HCT116 (cell line): Measurements from ENCODE around the gene AGBL3. TPM values are rescaled to one million over a fixed set of nuclear protein-coding genes. Genes with fewer than 3 reads are reported as not detected.

Source experiments
- ATAC-seq: fragments of 200-7000 bp; cut with Tn5 transposase; 2 replicates; pipeline ENCODE4 v1.9.1; 2020; ENCODE audit warnings: mild to moderate bottlenecking, moderate library complexity
- BruUV-seq: library from RNA; stranded (reverse); fragments of 400-500 nt; replicated peaks from 2 replicates; lab custom pipeline; 2021; lab: Mats Ljungman, UMichigan
- CTCF ChIA-PET: fragments of 300-600 bp; sonication (Branson Sonifier 250); formaldehyde crosslinking; loops from one replicate; lab custom pipeline; 2021; ENCODE audit warnings: antibody characterized with exemption; lab: Charles Lee
- POLR2A ChIA-PET: fragments of 300-600, 350-600 bp; sonication (Branson Sonifier 250); formaldehyde crosslinking; loops from one replicate; lab custom pipeline; 2021; ENCODE audit warnings: antibody characterized with exemption; lab: Charles Lee
- RAD21 ChIA-PET, 2 experiments: fragments of 300-600 bp; sonication (Branson Sonifier 250); formaldehyde crosslinking; loops; one replicate each; lab custom pipeline; 2023; ENCODE audit warnings: low total read pairs in 2 of 2; ENCODE audit not compliant: uncharacterized antibody in 2 of 2, unreplicated experiment in 2 of 2, low non-redundant PET in 1 of 2; lab: Charles Lee
- DNase-seq: peaks from one replicate; pipeline ENCODE4 v3.0.0-alpha.2; 2010; ENCODE audit warnings: low read depth, low spot score
- H2AFZ ChIP-seq: fragments of 200-600 bp; shearing (Covaris generic), sonication (generic); 2 replicates; pipeline ENCODE4 v1.6.1; 2017; ENCODE audit warnings: low read depth, mixed run types, mixed read lengths, antibody characterized with exemption, low read length; ENCODE audit not compliant: poor library complexity, severe bottlenecking
- H3K27ac ChIP-seq: 2 replicates; pipeline ENCODE4 v1.5.1; 2012; ENCODE audit warnings: low read depth, low read length
- H3K27me3 ChIP-seq: fragments of 200-600 bp; sonication (generic); 2 replicates; pipeline ENCODE4 v1.6.1; 2016; ENCODE audit warnings: mixed run types, low read length, mixed read lengths; ENCODE audit not compliant: insufficient read depth
- H3K36me3 ChIP-seq, 2 experiments: fragments of 200-500 bp in 1 of 2; fragments of 200-600 bp in 1 of 2; sonication (Bioruptor generic) in 1 of 2; sonication (generic) in 1 of 2; 2 replicates each; pipeline versions ENCODE4 v1.5.1 to v1.6.1; 2014 to 2016; ENCODE audit warnings: low read length in 2 of 2, inconsistent platforms in 1 of 2, mixed read lengths in 1 of 2, mixed run types in 1 of 2; ENCODE audit not compliant: insufficient read depth in 2 of 2, control insufficient read depth in 1 of 2
- H3K4me1 ChIP-seq, 2 experiments: fragments of 200-600 bp in 1 of 2; sonication (generic) in 1 of 2; 2 replicates each; pipeline versions ENCODE4 v1.5.1 to v1.6.1; 2012 to 2017; ENCODE audit warnings: low read length in 2 of 2, inconsistent platforms in 1 of 2, mild to moderate bottlenecking in 1 of 2, mixed read lengths in 1 of 2, mixed run types in 1 of 2, moderate library complexity in 1 of 2; ENCODE audit not compliant: insufficient read depth in 2 of 2, control insufficient read depth in 1 of 2
- H3K4me2 ChIP-seq: fragments of 200-600 bp; sonication (generic); 2 replicates; pipeline ENCODE4 v1.6.1; 2017; ENCODE audit warnings: mixed run types, low read length, mixed read lengths
- H3K4me3 ChIP-seq, 2 experiments: fragments of 200-600 bp in 1 of 2; sonication (generic) in 1 of 2; replicated peaks in 1 of 2; 2 replicates each; pipeline ENCODE4 v1.5.1; 2011 to 2016; ENCODE audit warnings: low read length in 2 of 2, control low read depth in 1 of 2, low read depth in 1 of 2, mild to moderate bottlenecking in 1 of 2, mixed read lengths in 1 of 2, mixed run types in 1 of 2
- H3K79me2 ChIP-seq: fragments of 200-600 bp; sonication (generic); 2 replicates; pipeline ENCODE4 v1.6.1; 2017; ENCODE audit warnings: mild to moderate bottlenecking, mixed run types, low read length, moderate library complexity, mixed read lengths; ENCODE audit not compliant: insufficient read depth
- H3K9ac ChIP-seq: fragments of 200-600 bp; sonication (generic); 2 replicates; pipeline ENCODE4 v1.6.1; 2016; ENCODE audit warnings: low read length, mixed read lengths
- H3K9me2 ChIP-seq: fragments of 200-600 bp; sonication (generic), shearing (Covaris generic); 2 replicates; pipeline ENCODE4 v1.6.1; 2017; ENCODE audit warnings: mixed run types, mild to moderate bottlenecking, moderate library complexity; ENCODE audit not compliant: insufficient read depth
- H3K9me3 ChIP-seq, 2 experiments: fragments of 200-500 bp in 1 of 2; fragments of 200-600 bp in 1 of 2; sonication (Bioruptor generic) in 1 of 2; sonication (generic) in 1 of 2; 2 replicates each; pipeline ENCODE4 v1.6.1; 2014 to 2017; ENCODE audit warnings: low read length in 2 of 2, mixed read lengths in 2 of 2, inconsistent platforms in 1 of 2, low read depth in 1 of 2, mild to moderate bottlenecking in 1 of 2, mixed run types in 1 of 2, moderate library complexity in 1 of 2; ENCODE audit not compliant: control insufficient read depth in 1 of 2, insufficient read depth in 1 of 2
- H4K20me1 ChIP-seq: fragments of 200-600 bp; sonication (generic), shearing (Covaris generic); 2 replicates; pipeline ENCODE4 v1.6.1; 2017; ENCODE audit warnings: mixed run types, mild to moderate bottlenecking, moderate library complexity; ENCODE audit not compliant: insufficient read depth
- CBX3 ChIP-seq: IDR thresholded peaks from 2 replicates; pipeline ENCODE4 v1.6.1; 2012; ENCODE audit warnings: low read depth
- CTCF ChIP-seq, 3 experiments: fragments of 200-600 bp in 1 of 3; sonication (generic) in 1 of 3; IDR thresholded peaks in 2 of 3; conservative IDR thresholded peaks in 1 of 3; 2 replicates each; pipeline ENCODE4 v1.5.1; 2012 to 2017; ENCODE audit warnings: low read depth in 2 of 3, low read length in 2 of 3, antibody characterized with exemption in 1 of 3, borderline replicate concordance in 1 of 3, control low read depth in 1 of 3, mild to moderate bottlenecking in 1 of 3, mixed read lengths in 1 of 3, mixed run types in 1 of 3, moderate library complexity in 1 of 3; ENCODE audit not compliant: insufficient read depth in 1 of 3
- EZH2 ChIP-seq: fragments of 200-600 bp; sonication (generic); IDR thresholded peaks from 2 replicates; pipeline ENCODE4 v1.6.1; 2017; ENCODE audit warnings: antibody characterized with exemption, mixed run types
- EZH2phosphoT487 ChIP-seq: fragments of 200-600 bp; IDR thresholded peaks from 2 replicates; pipeline ENCODE4 v1.6.1; 2018; ENCODE audit warnings: antibody characterized with exemption, borderline replicate concordance
- RAD21 ChIP-seq: IDR thresholded peaks from 2 replicates; pipeline ENCODE4 v1.6.1; 2012; ENCODE audit warnings: low read depth, mild to moderate bottlenecking
- REST ChIP-seq: IDR thresholded peaks from 2 replicates; pipeline ENCODE4 v1.6.1; 2012; ENCODE audit warnings: low read depth
- TCF7L2 ChIP-seq: IDR thresholded peaks from 2 replicates; pipeline ENCODE4 v1.7.0; 2011; ENCODE audit warnings: borderline replicate concordance, inconsistent platforms; ENCODE audit not compliant: insufficient read depth, insufficient read length; ENCODE audit errors: extremely low read depth
- YY1 ChIP-seq: IDR thresholded peaks from 2 replicates; pipeline ENCODE4 v1.6.1; 2011; ENCODE audit warnings: low read length, low read depth, moderate library complexity, mild to moderate bottlenecking; ENCODE audit not compliant: insufficient replicate concordance; ENCODE audit errors: extremely low read depth
- intact Hi-C: fragments of 100-400 bp; cut with micrococcal nuclease; formaldehyde crosslinking; loops from 2 replicates; pipeline ENCODE4 v1.10.0; 2022
- total RNA-seq: library from RNA; stranded (reverse); gene quantifications from one replicate; pipeline ENCODE4 v1.2.1, GENCODE V29; 2021; ENCODE audit not compliant: unreplicated experiment

Gene AGBL3
- total RNA-seq, 1 experiment from 2014 or later, result 1.9 TPM

GRCh38 chr7:134954197-134955082 lies 31.9 kb upstream of the AGBL3 start:
- H3K4me1 ChIP-seq, result no peaks in the 10 kb centered on the region
- no peaks in the 10 kb centered on the region for H4K20me1 ChIP-seq
- no peaks in the 10 kb centered on the region for H3K9me2 ChIP-seq
- H3K79me2 ChIP-seq, result no peaks in the 10 kb centered on the region
- no peak overlapping the region for H3K9ac ChIP-seq
- intact Hi-C loops, result loop anchor here (1.0 to 10.0 kb wide), 3 partner anchors 200 to 321 kb away; no protein-coding TSS in a partner anchor
- H3K4me3 ChIP-seq, result no peak overlapping the region
- DNase-seq, result peak; percentile 12
- no peak overlapping the region for H2AFZ ChIP-seq
- TF ChIP-seq CBX3 (no peak), CTCF (IDR thresholded peaks at IDR 0.05 in 2 of 3, conservative IDR thresholded peaks at IDR 0.05 in 1 of 3; ENCODE audit: borderline replicate concordance in 1 of 3, insufficient read depth in 1 of 3, low read depth in 2 of 3, low read length in 2 of 3) (peak; percentile 36 to 74 (median 66); a peak in 5 of 6 replicates), YY1 (no peak), EZH2phosphoT487 (no peak), EZH2 (no peak), RAD21 (peak; percentile 77), REST (no peak), TCF7L2 (no peak)
- no peaks in the 10 kb centered on the region for H3K9me3 ChIP-seq
- ChIA-PET POLR2A (no interaction called here), RAD21 (interaction anchor here in 1 of 2 experiments (1.0 kb wide), 1 partner anchor 75 kb away, joined by 5 read pairs; no protein-coding TSS in a partner anchor), CTCF (interaction anchor here (0.9 to 2.4 kb wide), 5 partner anchors 12 to 321 kb away, joined by 3 to 12 read pairs (median 3); no protein-coding TSS in a partner anchor)
- no TSS peak for BruUV-seq
- H3K27ac ChIP-seq, result no peak overlapping the region
- H3K27me3 ChIP-seq, result no peaks in the 10 kb centered on the region
- ATAC-seq, result no peak
- peaks cover 0 to 12% of the 10 kb centered on the region in 2 experiments; a peak in 2 of 4 replicates for H3K36me3 ChIP-seq
- H3K4me2 ChIP-seq, result no peak overlapping the region
